ENCODE measurements around the gene POGLUT2. TPM values are rescaled to one million over a fixed set of nuclear protein-coding genes. Genes with fewer than 3 reads are reported as not detected.

The POGLUT2 gene
- total and polyA plus RNA-seq, 10 of the 15 experiments (the other 5 are each of a cell fraction or from before 2014, with no cell fraction given): 2.9 to 11.3 (median 7.6) TPM

GRCh38 chr13:102773441-102774213 is 25.1 kb downstream of the POGLUT2 start, which contains the start of gene TEX30 (continued):
- TF ChIP-seq ESRRA (IDR thresholded peaks at IDR 0.05; ENCODE audit: low read length) (no peak), NFYB (IDR thresholded peaks at IDR 0.05; ENCODE audit: insufficient read depth, low read depth, low read length) (no peak), KDM1A (IDR thresholded peaks at IDR 0.05; ENCODE audit: borderline replicate concordance) (no peak), IRF4 (IDR thresholded peaks at IDR 0.05; ENCODE audit: low read depth, low read length) (no peak), YBX1 (IDR thresholded peaks at IDR 0.05) (no peak), SMC3 (IDR thresholded peaks at IDR 0.05; ENCODE audit: borderline replicate concordance, low read length) (no peak), SIX5 (IDR thresholded peaks at IDR 0.05; ENCODE audit: low read depth, low read length, severe bottlenecking) (no peak), MTA2 (IDR thresholded peaks at IDR 0.05; ENCODE audit: low read depth) (no peak), YY1 (IDR thresholded peaks at IDR 0.05; ENCODE audit: low read depth, low read length) (peak; percentile 57; the same call in 1 of the 2 replicates), KLF5 (IDR thresholded peaks at IDR 0.05; ENCODE audit: partially characterized antibody) (peak; percentile 60), EGR1 (IDR thresholded peaks at IDR 0.05; ENCODE audit: borderline replicate concordance in 1 of 2, low read depth in 2 of 2, low read length in 2 of 2) (peak in 1 of 2 experiments; percentile 29; a peak in 1 of 3 replicates), POLR2AphosphoS5 (IDR thresholded peaks at IDR 0.05; ENCODE audit: low read length) (peak; percentile 95), RELA (IDR thresholded peaks at IDR 0.05; ENCODE audit: borderline replicate concordance, partially characterized antibody) (no peak), NRF1 (conservative IDR thresholded peaks at IDR 0.05; ENCODE audit: low read depth, low read length) (peak; percentile 74), HDGF (IDR thresholded peaks at IDR 0.05) (no peak), EZH2 (IDR thresholded peaks at IDR 0.05; ENCODE audit: borderline replicate concordance, control insufficient read depth, low read depth, low read length) (no peak), TCF12 (IDR thresholded peaks at IDR 0.05; ENCODE audit: low read depth, low read length) (peak; percentile 27; the same call in 1 of the 2 replicates), CUX1 (IDR thresholded peaks at IDR 0.05; ENCODE audit: insufficient replicate concordance, low read depth, low read length) (no peak)
- TF ChIP-seq, protein P1, sequence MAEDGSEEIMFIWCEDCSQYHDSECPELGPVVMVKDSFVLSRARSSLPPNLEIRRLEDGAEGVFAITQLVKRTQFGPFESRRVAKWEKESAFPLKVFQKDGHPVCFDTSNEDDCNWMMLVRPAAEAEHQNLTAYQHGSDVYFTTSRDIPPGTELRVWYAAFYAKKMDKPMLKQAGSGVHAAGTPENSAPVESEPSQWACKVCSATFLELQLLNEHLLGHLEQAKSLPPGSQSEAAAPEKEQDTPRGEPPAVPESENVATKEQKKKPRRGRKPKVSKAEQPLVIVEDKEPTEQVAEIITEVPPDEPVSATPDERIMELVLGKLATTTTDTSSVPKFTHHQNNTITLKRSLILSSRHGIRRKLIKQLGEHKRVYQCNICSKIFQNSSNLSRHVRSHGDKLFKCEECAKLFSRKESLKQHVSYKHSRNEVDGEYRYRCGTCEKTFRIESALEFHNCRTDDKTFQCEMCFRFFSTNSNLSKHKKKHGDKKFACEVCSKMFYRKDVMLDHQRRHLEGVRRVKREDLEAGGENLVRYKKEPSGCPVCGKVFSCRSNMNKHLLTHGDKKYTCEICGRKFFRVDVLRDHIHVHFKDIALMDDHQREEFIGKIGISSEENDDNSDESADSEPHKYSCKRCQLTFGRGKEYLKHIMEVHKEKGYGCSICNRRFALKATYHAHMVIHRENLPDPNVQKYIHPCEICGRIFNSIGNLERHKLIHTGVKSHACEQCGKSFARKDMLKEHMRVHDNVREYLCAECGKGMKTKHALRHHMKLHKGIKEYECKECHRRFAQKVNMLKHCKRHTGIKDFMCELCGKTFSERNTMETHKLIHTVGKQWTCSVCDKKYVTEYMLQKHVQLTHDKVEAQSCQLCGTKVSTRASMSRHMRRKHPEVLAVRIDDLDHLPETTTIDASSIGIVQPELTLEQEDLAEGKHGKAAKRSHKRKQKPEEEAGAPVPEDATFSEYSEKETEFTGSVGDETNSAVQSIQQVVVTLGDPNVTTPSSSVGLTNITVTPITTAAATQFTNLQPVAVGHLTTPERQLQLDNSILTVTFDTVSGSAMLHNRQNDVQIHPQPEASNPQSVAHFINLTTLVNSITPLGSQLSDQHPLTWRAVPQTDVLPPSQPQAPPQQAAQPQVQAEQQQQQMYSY (CRISPR knock-in tag; IDR thresholded peaks at IDR 0.05): no peak
